NCI-H2196 treated with DMSO at 0.1 percent for 48 hours (cell line): ENCODE results near the gene TMEM44.
A peak's percentile ranks its signal among the peaks of the same experiment; 100 is the strongest.
"Not testable (repeated sequence)": the region's sequence is repeated elsewhere in the genome, so short reads cannot be mapped to it uniquely, and the experiment has no call there.

Experiments used
- DNase-seq: peaks from one replicate; lab custom pipeline; 2025; ENCODE audit not compliant: unreplicated experiment; lab: John Stamatoyannopoulos, UW

TMEM44 gene

GRCh38 chr3:194647747-194648146 lies 14.5 kb upstream of the TMEM44 start:
- no peak for DNase-seq

GRCh38 chr3:194642769-194643168 lies 9.6 kb upstream of the TMEM44 start:
- DNase-seq = no peak

- DNase-seq = no peak
These were observed 7.6 kb upstream of the TMEM44 start for GRCh38 chr3:194640829-194641228.

DNA sequence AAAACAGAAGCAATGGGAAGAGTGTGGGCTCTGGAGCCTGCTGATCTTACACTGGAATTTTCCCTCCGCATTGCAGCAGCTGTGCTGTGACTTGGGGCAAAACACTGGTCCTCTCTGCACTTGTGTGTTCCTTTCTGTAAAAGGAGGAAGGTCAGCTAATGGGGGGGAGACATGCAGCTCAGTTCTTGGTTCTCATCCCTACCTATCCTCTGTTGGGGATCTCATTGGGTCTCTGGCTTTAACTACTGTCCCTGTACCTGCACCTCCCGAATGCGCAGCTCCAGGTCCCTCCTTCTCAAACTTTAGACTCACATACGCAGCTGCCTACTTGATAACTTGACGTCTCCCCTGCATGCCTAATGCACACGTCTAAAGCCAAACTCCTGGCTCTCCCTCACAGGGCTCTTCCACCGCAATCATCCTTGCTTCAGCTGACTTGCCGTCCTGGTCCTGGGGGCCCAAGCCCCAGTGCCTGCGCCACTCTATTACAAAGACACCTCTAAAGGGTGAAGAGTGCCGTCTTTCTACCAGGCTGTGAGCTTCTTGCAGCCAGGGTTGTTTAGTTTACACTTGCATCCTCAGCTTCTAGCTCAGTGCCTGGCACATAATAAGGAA lies 5.9 kb upstream of the TMEM44 start:
- DNase-seq = no peak

- no peak for DNase-seq
These were observed 4.6 kb upstream of the TMEM44 start for GRCh38 chr3:194637541-194638400.

- DNase-seq = no peak
These were observed 3.8 kb upstream of the TMEM44 start for GRCh38 chr3:194637066-194637465.

DNA sequence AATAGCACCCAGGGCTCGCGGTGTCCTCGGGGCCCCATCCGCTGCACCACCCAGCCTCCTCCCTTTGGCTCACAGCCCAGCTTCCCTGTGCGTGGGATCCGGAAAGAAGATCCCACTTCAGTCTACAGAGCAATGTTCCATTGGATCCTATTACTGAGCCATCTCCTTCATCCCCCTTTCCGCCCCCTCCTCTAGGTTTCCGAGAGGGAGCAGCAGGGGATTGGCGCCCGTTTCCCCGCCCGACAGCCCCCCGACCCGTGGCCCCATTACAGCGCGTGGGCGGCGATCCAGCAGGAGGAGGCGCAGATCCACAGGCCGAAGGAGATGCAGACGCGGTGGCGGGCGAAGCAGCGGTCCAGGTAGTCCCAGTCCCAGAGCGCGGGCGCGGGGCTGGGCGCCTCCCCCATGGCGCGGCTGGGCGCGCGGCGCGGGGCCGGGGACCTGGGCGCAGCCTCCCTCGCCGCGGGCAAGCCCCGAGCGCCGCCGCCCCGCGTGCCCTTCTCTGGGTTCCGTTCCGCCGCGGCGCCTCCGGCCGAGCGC lies 340 bp downstream of the TMEM44 start:
- DNase-seq = peak; percentile 84

DNA sequence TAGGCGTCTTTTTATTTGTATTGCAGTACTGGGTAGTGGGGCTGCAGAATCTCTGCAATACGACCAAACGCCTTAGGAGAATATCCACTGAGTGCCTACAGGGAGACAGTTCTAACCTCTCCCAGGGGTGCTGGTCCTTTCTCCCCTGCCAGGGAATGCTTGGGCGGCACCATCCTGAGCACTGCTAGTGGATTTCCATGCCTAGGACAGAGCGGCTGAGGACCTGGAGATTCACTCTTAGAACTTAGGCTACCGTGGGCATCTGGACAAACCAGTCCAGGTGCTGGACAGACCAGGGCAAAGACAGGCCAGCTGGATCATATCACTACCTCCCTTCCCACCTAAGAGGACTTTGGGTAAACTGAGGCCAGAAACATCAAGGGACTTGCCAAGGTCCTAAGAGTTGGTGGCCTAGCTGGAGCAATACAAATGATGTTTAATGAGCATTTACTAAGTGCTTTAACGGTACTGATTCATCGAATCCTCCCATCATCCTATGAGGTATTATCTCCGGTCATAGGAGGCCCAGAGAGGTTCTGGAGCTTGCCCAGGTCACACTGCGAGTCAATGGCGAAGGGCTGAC lies 902 bp downstream of the TMEM44 start:
- no peak for DNase-seq

DNA sequence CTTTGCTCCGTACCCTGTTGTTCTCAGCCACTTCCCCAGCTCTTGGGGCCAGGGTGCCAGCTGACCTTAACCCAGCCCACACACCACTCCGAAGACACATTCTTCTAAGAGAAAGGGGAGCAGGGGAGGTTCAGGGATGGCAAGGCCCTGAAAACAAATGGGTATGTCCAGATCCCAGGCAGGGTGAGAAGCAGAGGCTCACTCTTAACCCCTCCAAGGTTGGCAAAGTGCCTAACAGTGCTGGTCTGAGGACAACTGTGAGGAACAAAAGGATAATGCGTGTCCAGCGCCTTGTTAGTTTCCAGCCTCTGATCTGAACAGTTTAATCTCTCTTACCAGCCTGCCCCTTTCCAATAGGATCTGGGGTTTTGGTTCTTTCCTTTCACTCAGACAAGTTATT lies 1.5 kb downstream of the TMEM44 start:
- no peak for DNase-seq

DNA sequence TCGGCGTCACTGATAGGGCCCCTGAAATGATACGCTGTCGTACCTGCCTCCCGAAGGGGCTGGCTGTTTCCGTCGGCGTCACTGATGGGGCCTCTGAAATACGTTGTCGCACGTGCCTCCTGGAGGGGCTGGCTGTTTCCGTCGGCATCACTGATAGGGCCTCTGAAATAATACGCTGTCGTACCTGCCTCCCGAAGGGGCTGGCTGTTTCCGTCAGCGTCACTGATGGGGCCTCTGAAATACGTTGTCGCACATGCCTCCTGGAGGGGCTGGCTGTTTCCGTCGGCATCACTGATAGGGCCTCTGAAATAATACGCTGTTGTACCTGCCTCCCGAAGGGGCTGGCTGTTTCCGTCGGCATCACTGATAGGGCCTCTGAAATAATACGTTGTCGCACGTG lies 2.5 kb downstream of the TMEM44 start:
- not testable (repeated sequence) for DNase-seq

DNA sequence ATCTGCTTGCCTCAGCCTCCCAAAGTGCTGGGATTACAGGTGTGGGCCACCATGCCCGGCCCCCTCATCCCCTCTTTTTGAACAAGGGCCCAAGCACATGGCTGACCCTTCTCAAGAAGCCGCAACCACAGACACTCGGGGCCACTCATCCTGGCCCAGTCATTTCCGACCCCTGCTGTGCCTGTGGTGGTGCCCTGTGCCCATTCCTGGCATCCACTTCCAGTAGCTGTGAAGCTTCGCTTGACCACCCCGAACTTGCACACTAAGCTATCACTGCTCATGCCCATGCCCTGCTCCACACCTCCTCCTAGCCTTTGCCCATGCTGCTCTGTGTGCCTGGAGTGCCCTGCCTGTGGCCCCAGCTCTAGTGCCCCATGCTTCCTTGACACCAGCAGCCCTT lies 8.3 kb downstream of the TMEM44 start:
- DNase-seq = no peak

- DNase-seq = no peak
These were observed 9.5 kb downstream of the TMEM44 start for GRCh38 chr3:194623449-194624290.

GRCh38 chr3:194622621-194623340 lies 10.4 kb downstream of the TMEM44 start:
- DNase-seq = no peak

DNA sequence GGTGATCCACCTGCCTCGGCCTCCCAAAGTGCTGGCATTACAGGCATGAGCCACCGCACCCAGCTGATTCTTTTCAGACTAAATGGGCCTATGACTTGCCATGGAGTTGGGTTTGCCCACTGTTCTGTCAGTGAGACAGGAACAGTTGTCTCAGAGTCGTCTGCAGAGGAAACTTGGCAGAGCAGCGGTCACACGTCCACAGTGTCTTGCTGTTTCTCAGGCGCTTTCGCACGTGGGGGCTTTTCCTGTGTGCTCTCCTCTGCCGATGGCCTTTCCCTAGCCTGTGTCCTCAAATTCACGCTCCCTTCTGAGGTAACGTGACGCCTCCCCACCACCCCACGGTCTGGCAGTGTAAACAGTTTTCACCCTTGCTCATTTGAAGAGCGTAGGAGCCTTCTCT lies 11.3 kb downstream of the TMEM44 start:
- no peak for DNase-seq

DNA sequence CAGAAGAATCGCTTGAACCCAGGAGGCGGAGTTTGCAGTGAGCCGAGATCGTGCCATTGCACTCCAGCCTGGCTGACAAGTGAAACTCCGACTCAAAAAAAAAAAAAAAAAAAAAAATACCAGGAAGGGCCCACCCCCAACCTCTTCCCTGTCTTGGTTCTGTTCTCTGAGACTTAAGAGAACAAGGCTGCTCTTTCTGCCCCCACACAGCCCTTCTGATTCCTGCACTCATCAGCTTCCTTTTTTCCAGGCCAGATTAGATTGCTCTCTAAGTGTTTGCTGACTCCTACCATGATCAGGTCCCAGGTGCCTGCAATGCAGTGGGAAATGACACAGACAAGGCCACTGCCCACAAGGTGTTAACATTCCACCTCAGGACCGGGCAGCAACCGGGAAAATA lies 13.0 kb downstream of the TMEM44 start:
- no peak for DNase-seq

GRCh38 chr3:194619741-194620140 lies 13.5 kb downstream of the TMEM44 start:
- no peak for DNase-seq

GRCh38 chr3:194618858-194619608 lies 14.2 kb downstream of the TMEM44 start:
- no peak for DNase-seq

DNA sequence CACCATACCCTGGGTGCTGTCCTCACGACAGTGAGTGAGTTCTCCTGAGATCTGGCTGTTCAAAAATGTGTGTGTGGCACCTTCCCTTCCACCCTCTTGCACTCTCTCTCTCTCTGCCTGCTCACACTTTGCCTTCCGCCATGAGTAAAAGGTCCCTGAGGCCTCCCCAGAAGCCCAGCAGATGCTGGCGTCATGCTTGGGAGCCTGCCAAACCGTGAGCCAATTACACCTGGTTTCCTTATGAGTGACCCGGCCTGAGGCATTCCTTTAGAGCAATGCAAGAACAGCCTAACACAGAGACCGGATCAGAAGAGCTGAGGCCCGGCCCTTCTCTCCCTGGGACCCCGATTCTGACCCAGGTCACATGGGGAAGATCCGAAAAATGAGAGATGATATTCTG lies 15.4 kb downstream of the TMEM44 start:
- DNase-seq = no peak

DNA sequence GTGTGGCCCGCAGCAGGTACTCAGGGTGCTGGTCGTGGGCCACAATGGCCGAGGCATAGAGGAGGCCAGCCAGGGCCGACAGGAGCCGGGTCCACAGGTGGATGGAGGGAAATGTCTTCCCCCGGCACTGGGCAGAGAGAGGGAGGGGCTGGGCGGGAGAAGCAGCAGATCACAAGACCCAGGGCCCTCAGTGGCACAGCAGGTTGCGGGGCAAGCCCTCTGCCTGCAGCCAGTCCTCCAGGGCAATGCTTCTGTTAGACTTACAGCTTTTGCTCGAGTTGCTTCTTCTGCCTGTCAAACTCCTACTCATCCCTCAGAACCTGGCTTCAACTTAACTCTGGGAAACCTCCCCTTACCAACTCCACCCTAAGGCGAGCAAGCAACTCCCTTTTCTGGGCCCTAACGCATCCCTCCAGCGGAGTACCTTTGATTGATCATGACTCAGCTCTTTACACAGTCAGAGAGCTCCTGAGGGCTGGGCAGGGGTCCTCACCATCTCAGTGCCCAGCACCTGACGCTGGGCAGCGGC lies 16.0 kb downstream of the TMEM44 start:
- no peak for DNase-seq
